HUES6 (cell line): Measurements from ENCODE around the gene TMC5.

Source experiments
- H3K27ac ChIP-seq: 2 replicates; pipeline ENCODE4 v1.7.0; 2013; ENCODE audit warnings: low read depth, mild to moderate bottlenecking, low read length, inconsistent platforms
- H3K27me3 ChIP-seq: 2 replicates; pipeline ENCODE4 v1.6.1; 2013; ENCODE audit warnings: low read length; ENCODE audit not compliant: control insufficient read depth, insufficient read depth
- H3K36me3 ChIP-seq: 2 replicates; pipeline ENCODE4 v1.6.1; 2013; ENCODE audit warnings: low read length; ENCODE audit not compliant: control insufficient read depth, insufficient read depth
- H3K4me1 ChIP-seq: 2 replicates; pipeline ENCODE4 v1.6.1; 2013; ENCODE audit warnings: low read length; ENCODE audit not compliant: control insufficient read depth, insufficient read depth
- H3K4me3 ChIP-seq: 2 replicates; pipeline ENCODE4 v1.5.1; 2013; ENCODE audit warnings: low read depth, low read length
- H3K9ac ChIP-seq: one replicate; pipeline ENCODE4 v1.6.1; 2013; ENCODE audit warnings: mild to moderate bottlenecking, low read length
- H3K9me3 ChIP-seq: 2 replicates; pipeline ENCODE4 v1.6.1; 2013; ENCODE audit warnings: low read depth, low read length; ENCODE audit not compliant: control insufficient read depth, insufficient read depth

Gene TMC5

DNA sequence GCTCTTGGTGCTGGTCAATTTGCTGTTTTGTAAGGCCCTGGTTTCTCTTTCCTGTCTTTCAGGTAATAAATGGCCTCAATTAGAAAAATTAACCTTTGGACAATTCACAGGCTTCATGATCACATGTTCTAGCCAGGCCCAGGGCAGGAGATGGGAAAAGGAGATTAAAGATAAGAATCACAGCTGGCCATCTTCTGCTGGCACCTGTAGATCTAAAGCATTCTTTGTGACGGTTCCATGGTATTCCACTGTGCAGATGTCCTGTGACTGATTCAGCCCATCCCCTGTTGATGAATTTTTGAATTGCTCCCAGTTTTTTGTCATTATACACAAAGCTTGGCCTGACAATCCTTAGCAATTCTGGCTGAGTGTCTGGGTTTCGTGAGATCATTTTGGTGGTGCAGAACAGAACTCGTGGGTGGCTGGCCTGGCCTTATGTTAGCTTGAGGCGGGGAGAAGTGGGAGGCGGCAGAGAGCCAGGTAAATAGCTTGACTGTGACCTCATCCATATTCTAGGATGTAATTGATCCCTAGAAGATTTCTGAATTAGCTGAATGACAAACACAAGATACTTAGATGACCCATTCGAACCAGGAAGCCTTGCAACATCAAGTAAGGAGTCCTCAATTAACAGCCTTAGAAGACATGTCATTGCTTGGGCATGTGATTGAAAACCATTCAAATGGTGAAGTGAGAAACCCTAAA, 14.1 kb downstream of the TMC5 start:
- H3K9ac ChIP-seq = no peak overlapping the region
- no peak overlapping the region for H3K4me3 ChIP-seq
- no peaks in the 10 kb centered on the region for H3K9me3 ChIP-seq
- H3K27me3 ChIP-seq = no peaks in the 10 kb centered on the region
- 0 out of 2 replicates have a peak, but pooled peaks cover 4% of the 10 kb centered on the region for H3K4me1 ChIP-seq
- H3K27ac ChIP-seq = no peak overlapping the region
- H3K36me3 ChIP-seq = no peaks in the 10 kb centered on the region

GRCh38 chr16:19432429-19432828, 14.7 kb downstream of the TMC5 start:
- Histone ChIP-seq H3K9ac (no peak overlapping the region), H3K36me3 (no peaks in the 10 kb centered on the region), H3K4me3 (no peak overlapping the region), H3K27me3 (no peaks in the 10 kb centered on the region), H3K27ac (no peak overlapping the region), H3K9me3 (no peaks in the 10 kb centered on the region), H3K4me1 (0 out of 2 replicates have a peak, but pooled peaks cover 4% of the 10 kb centered on the region)

GRCh38 chr16:19434584-19434983, 16.9 kb downstream of the TMC5 start:
- Histone ChIP-seq H3K36me3 (no peaks in the 10 kb centered on the region), H3K27ac (no peak overlapping the region)

DNA sequence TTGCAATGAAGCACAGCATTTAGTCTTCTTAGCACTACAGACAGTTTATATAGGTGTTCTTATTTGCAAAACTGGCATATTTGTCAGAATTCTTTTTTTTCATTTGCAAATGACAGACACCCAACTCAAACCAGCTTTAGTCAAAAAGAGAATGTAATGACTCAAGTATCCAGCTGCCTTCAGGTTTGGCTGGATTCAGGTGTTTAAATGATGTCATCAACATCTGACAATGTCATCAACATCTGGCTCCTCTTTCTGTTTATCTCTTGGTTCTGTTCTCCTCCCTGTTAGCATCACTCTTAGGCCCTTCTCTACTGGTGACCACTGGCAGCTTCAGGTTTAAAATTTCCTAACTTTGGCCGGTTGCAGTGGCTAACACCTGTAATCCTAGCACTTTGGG, 18.9 kb downstream of the TMC5 start:
- no peaks in the 10 kb centered on the region for H3K27me3 ChIP-seq
- H3K4me1 ChIP-seq = 0 out of 2 replicates have a peak, but pooled peaks cover 4% of the 10 kb centered on the region
- H3K4me3 ChIP-seq = no peak overlapping the region
- H3K27ac ChIP-seq = no peak overlapping the region
- no peak overlapping the region for H3K9ac ChIP-seq
- H3K36me3 ChIP-seq = no peaks in the 10 kb centered on the region
- no peaks in the 10 kb centered on the region for H3K9me3 ChIP-seq

More at GRCh38 chr16:19434584-19434983, 16.9 kb downstream of the TMC5 start:
- Histone ChIP-seq H3K9me3 (no peaks in the 10 kb centered on the region), H3K4me3 (no peak overlapping the region), H3K4me1 (0 out of 2 replicates have a peak, but pooled peaks cover 4% of the 10 kb centered on the region), H3K9ac (no peak overlapping the region), H3K27me3 (no peaks in the 10 kb centered on the region)

DNA sequence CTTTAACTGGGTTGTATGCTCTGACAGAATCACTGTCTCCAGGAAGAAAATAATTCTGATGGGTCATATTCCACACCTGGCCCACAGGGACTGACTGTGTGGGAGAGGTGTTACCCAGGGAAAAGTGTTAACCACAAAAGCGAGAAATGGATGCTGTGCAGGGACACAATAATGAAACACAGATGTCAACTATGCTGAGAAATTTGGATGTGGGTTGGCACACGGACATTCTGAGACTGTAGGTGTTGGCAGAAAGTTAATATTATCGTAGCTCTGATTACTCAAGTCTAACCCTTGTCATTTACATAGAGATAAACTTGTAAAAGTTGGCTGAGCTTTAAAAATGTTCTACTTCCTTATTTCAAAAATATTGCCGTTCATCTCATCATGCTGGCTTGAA, 19.6 kb downstream of the TMC5 start:
- Histone ChIP-seq H3K27me3 (no peaks in the 10 kb centered on the region), H3K4me1 (0 out of 2 replicates have a peak, but pooled peaks cover under 1% of the 10 kb centered on the region), H3K4me3 (no peak overlapping the region), H3K9me3 (no peaks in the 10 kb centered on the region), H3K9ac (no peak overlapping the region), H3K36me3 (no peaks in the 10 kb centered on the region), H3K27ac (no peak overlapping the region)

GRCh38 chr16:19438739-19439138, 21.1 kb downstream of the TMC5 start:
- Histone ChIP-seq H3K27ac (no peak overlapping the region), H3K4me3 (no peak overlapping the region), H3K9ac (no peak overlapping the region), H3K4me1 (no peaks in the 10 kb centered on the region), H3K27me3 (no peaks in the 10 kb centered on the region), H3K36me3 (no peaks in the 10 kb centered on the region), H3K9me3 (no peaks in the 10 kb centered on the region)

DNA sequence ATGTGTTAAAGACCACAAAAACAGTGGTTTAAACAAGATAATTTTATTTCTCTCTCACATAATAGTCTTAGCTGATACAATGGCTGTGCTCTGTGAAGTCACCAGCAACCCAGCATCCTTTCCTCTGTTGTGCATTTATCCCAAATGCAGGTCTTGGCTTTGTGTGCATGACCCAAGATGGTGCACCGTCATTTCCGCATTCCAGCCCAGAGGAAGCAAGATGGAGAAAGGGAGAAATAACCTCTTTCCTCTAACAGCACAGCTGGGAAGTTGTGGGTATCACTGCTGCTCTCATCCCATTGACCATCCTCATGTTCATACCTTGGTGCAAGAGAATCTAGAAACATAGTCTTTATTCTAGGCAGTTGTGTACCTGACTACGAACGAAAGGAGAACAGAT, 21.8 kb downstream of the TMC5 start:
- Histone ChIP-seq H3K9me3 (no peaks in the 10 kb centered on the region), H3K27me3 (no peaks in the 10 kb centered on the region), H3K36me3 (no peaks in the 10 kb centered on the region), H3K27ac (no peak overlapping the region), H3K4me3 (no peak overlapping the region), H3K9ac (no peak overlapping the region), H3K4me1 (no peaks in the 10 kb centered on the region)

- no peaks in the 10 kb centered on the region for H3K4me1 ChIP-seq
- no peaks in the 10 kb centered on the region for H3K27me3 ChIP-seq
- H3K27ac ChIP-seq = no peak overlapping the region
- no peak overlapping the region for H3K4me3 ChIP-seq
- no peaks in the 10 kb centered on the region for H3K36me3 ChIP-seq
- H3K9ac ChIP-seq = no peak overlapping the region
- H3K9me3 ChIP-seq = peaks cover 5% of the 10 kb centered on the region
These were observed 26.0 kb downstream of the TMC5 start for GRCh38 chr16:19443659-19444058.

DNA sequence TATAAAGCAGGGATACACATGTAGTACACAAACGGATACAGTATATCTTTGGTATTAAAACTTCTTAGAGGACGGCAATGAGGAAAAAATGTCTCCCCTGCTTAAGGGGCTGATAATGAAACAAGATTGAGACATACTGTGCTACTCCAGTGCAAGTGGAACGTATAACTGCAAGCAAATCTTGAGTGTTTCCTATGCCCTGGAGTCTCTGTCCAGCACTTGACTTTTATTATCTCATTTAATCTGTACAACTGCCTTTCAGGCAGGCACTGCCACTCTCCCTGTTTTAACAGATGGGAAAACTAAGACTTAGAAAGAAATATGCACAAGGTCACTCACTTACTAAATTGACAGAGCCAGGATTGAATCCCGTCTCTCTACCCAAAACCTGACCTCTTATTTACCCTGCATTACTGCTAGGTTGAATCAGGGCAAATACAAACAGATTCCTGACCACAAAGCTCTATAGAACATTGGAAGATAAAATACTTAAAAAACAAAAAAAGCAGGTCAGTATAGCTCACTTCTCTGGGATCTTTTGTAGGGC, 28.7 kb downstream of the TMC5 start:
- no peaks in the 10 kb centered on the region for H3K27me3 ChIP-seq
- H3K36me3 ChIP-seq = no peaks in the 10 kb centered on the region
- H3K9me3 ChIP-seq = peaks cover 5% of the 10 kb centered on the region
- no peaks in the 10 kb centered on the region for H3K4me1 ChIP-seq
- H3K9ac ChIP-seq = no peak overlapping the region
- H3K27ac ChIP-seq = no peak overlapping the region
- H3K4me3 ChIP-seq = no peak overlapping the region

DNA sequence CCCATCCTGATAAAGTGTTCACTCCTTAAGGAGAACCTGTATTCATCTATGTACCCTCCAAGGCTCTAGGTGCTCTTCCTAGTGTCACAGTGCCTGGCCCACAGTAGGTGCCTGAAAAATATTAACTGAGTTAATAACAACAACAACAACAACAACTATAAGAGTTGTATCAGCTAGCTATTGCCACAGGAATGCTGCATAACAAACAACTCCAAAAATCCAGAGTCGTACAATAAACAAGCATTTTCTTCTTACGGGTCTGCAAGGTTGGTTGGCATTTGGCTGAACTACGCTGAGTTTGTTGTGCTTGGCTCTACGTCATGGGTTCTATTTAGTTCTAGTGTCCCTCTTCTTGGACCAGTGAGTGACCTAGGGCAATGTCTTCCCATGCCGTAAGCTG, 29.2 kb downstream of the TMC5 start:
- no peaks in the 10 kb centered on the region for H3K36me3 ChIP-seq
- H3K4me3 ChIP-seq = no peak overlapping the region
- no peaks in the 10 kb centered on the region for H3K27me3 ChIP-seq
- no peak overlapping the region for H3K27ac ChIP-seq
- H3K9me3 ChIP-seq = peaks cover 5% of the 10 kb centered on the region
- no peaks in the 10 kb centered on the region for H3K4me1 ChIP-seq
- H3K9ac ChIP-seq = no peak overlapping the region

- Histone ChIP-seq H3K36me3 (no peaks in the 10 kb centered on the region), H3K4me1 (no peaks in the 10 kb centered on the region), H3K27me3 (no peaks in the 10 kb centered on the region), H3K4me3 (no peak overlapping the region), H3K9ac (no peak overlapping the region), H3K9me3 (peaks cover 5% of the 10 kb centered on the region), H3K27ac (no peak overlapping the region)
These were observed 32.5 kb downstream of the TMC5 start for GRCh38 chr16:19450186-19450585.
